BJ (cell line): ENCODE results near the gene IL18RAP. TPM values are rescaled to one million over a fixed set of nuclear protein-coding genes. Genes with fewer than 3 reads are reported as not detected.

Experiments used
- CTCF ChIA-PET: fragments of 350-600 bp; formaldehyde crosslinking; extraction: SDS; loops from one replicate; lab custom pipeline; 2021; ENCODE audit warnings: antibody characterized with exemption, inconsistent platforms; lab: Yijun Ruan, JAX
- POLR2A ChIA-PET: fragments of 300-600 bp; sonication (Branson Sonifier 250); formaldehyde crosslinking; extraction: SDS; loops from one replicate; lab custom pipeline; 2021; ENCODE audit warnings: antibody characterized with exemption; lab: Charles Lee
- DNase-seq: peaks from one replicate; pipeline ENCODE4 v3.0.0-alpha.2; 2011; ENCODE audit warnings: low read depth
- H3K27me3 ChIP-seq: 2 replicates; pipeline ENCODE4 v1.6.0; 2011; ENCODE audit warnings: low read length; ENCODE audit not compliant: control insufficient read depth, insufficient read depth
- H3K36me3 ChIP-seq: 2 replicates; pipeline ENCODE4 v1.5.1; 2011; ENCODE audit warnings: low read length; ENCODE audit not compliant: control insufficient read depth, insufficient read depth
- H3K4me3 ChIP-seq: 2 replicates; pipeline ENCODE4 v1.5.1; 2011; ENCODE audit warnings: low read depth, mild to moderate bottlenecking, control low read depth, low read length
- polyA plus RNA-seq: library from polyadenylated mRNA; depleted of rRNA; stranded (reverse); fragments of >200 nt; gene quantifications from 2 replicates; pipeline ENCODE4 v1.2.3, GENCODE V29; 2011
- TF ChIP-seq, protein P1 (sequence below): IDR thresholded peaks from 2 replicates; pipeline ENCODE4 v1.5.1; 2011; ENCODE audit warnings: low read depth, mild to moderate bottlenecking, control low read depth, inconsistent platforms, low read length, moderate library complexity; ENCODE audit not compliant: insufficient read depth

Gene IL18RAP
- polyA plus RNA-seq, 1 experiment: not detected

GRCh38 chr2:102485147-102485785 lies 62.3 kb downstream of the IL18RAP start:
- Histone ChIP-seq H3K27me3 (no peaks in the 10 kb centered on the region), H3K36me3 (no peaks in the 10 kb centered on the region), H3K4me3 (no peak overlapping the region)
- no peak for DNase-seq
- TF ChIP-seq, protein P1, sequence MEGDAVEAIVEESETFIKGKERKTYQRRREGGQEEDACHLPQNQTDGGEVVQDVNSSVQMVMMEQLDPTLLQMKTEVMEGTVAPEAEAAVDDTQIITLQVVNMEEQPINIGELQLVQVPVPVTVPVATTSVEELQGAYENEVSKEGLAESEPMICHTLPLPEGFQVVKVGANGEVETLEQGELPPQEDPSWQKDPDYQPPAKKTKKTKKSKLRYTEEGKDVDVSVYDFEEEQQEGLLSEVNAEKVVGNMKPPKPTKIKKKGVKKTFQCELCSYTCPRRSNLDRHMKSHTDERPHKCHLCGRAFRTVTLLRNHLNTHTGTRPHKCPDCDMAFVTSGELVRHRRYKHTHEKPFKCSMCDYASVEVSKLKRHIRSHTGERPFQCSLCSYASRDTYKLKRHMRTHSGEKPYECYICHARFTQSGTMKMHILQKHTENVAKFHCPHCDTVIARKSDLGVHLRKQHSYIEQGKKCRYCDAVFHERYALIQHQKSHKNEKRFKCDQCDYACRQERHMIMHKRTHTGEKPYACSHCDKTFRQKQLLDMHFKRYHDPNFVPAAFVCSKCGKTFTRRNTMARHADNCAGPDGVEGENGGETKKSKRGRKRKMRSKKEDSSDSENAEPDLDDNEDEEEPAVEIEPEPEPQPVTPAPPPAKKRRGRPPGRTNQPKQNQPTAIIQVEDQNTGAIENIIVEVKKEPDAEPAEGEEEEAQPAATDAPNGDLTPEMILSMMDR: no peak
- POLR2A ChIA-PET: no interaction called here
- CTCF ChIA-PET: interaction anchor here (3.8 to 4.8 kb wide), 2 partner anchors 12 kb away, joined by 26 to 39 read pairs; partner anchors contain the start of gene SLC9A4

GRCh38 chr2:102486941-102487702 lies 64.2 kb downstream of the IL18RAP start:
- CTCF ChIA-PET: interaction anchor here (4.8 kb wide), 1 partner anchor 14 kb away, joined by 26 read pairs; the partner anchor contains the start of gene SLC9A4
- TF ChIP-seq, protein P1: no peak

DNA sequence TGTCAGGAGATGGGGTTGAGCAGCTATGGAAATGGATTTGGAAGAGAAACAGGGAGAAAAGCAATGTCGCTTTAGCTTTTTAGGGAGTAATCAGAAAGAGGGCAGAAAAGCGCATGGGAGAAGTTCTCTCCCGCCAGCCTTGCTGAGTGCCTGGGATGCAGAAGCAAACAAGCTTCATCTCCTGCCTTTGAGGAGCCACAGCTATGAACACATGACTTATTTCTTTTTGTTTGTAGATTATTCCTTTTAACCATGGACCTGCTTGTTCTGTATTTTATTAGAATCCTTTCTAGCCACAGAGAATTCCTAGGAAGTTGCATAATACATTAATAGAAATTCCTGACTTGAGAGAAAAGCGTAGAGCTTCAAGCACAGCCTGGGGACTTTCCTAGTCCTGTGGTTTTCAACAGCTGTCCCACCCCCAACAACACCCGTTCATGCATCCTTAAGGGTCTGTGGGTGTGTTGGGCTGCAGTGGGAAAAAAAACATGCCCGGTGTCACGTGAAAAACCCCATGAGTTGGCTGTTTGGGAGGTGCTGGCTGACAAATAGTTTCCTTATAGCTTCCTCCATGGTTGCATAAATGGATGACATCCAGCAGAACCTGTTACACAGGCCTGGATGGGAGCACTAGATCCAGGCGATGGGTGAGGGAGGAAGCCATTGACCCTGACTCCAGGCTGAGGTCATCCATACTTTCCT lies 65.0 kb downstream of the IL18RAP start:
- ChIA-PET CTCF (interaction anchor here (4.8 kb wide), 1 partner anchor 15 kb away, joined by 26 read pairs; the partner anchor contains the start of gene SLC9A4), POLR2A (no interaction called here)
- peak; percentile 67 for DNase-seq
- Histone ChIP-seq H3K27me3 (0 out of 2 replicates have a peak, but pooled peaks cover 1% of the 10 kb centered on the region), H3K36me3 (no peaks in the 10 kb centered on the region), H3K4me3 (no peak overlapping the region)
- TF ChIP-seq, protein P1: no peak

More at GRCh38 chr2:102486941-102487702, 64.2 kb downstream of the IL18RAP start:
- no peak for DNase-seq
- POLR2A ChIA-PET: no interaction called here
- H3K27me3 ChIP-seq: 0 out of 2 replicates have a peak, but pooled peaks cover 1% of the 10 kb centered on the region
- no peaks in the 10 kb centered on the region for H3K36me3 ChIP-seq
- no peak overlapping the region for H3K4me3 ChIP-seq

- Histone ChIP-seq H3K36me3 (no peaks in the 10 kb centered on the region), H3K4me3 (no peak overlapping the region), H3K27me3 (0 out of 2 replicates have a peak, but pooled peaks cover 1% of the 10 kb centered on the region)
- POLR2A ChIA-PET: no interaction called here
- CTCF ChIA-PET: interaction anchor here (4.8 kb wide), 1 partner anchor 16 kb away, joined by 26 read pairs; the partner anchor contains the start of gene SLC9A4
- TF ChIP-seq, protein P1: no peak
- no peak for DNase-seq
Observed at GRCh38 chr2:102489646-102490045, 66.7 kb downstream of the IL18RAP start.

- CTCF ChIA-PET: interaction anchor here (1.4 kb wide), 1 partner anchor 21 kb away, joined by 3 read pairs; no protein-coding TSS in a partner anchor
Observed at GRCh38 chr2:102492006-102492405, 69.0 kb downstream of the IL18RAP start.

More at GRCh38 chr2:102492006-102492405, 69.0 kb downstream of the IL18RAP start:
- H3K27me3 ChIP-seq: 0 out of 2 replicates have a peak, but pooled peaks cover 1% of the 10 kb centered on the region
- TF ChIP-seq, protein P1: no peak
- DNase-seq: no peak
- H3K36me3 ChIP-seq: no peaks in the 10 kb centered on the region
- H3K4me3 ChIP-seq: no peak overlapping the region
- POLR2A ChIA-PET: no interaction called here
